Measurements from ENCODE around the gene CROCC2.

The CROCC2 gene

DNA sequence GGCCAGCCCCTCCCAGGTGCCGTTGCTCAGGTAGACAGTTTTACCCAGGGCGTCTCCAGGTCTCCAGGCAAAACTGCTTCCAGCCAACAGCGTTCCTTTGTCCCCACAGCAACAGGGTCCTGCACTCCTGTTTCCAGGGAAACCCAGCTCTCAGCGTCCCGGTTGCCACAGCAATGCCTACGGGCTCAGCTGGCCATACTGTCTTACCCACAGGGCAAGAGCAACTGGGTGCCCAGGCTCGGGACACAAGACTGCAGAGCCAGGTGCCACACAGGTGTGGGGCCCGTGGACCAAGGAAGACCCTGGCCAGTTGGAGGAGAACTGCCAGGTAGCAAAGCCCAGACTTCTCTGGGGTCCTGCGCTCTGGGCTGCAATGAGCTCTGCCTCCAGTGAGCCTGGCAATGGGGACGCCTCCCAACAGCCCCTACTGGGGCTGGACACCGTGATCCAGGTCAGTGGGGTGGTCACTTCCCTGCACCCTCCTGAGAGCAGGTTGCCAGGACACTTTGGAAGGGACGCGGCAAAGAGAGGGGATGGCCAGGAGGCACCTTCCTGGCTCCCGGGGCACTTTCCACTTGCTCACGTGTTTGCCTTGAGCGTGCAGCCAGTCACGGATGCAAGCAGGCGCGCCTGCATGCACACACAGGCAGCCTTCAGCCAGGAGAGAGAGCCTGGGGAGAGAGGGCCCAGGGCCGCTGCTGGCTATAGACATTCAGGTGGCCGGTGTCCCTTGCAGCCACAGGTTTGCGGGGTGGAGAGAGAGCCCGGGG, at the start of gene CROCC2:
Gene CROCC2, plus strand, starts transcription at position 196 of the 770 bp plus-strand sequence. Its CDS starts 178 bp downstream, at position 374.
- DNase-seq = no peak

DNA sequence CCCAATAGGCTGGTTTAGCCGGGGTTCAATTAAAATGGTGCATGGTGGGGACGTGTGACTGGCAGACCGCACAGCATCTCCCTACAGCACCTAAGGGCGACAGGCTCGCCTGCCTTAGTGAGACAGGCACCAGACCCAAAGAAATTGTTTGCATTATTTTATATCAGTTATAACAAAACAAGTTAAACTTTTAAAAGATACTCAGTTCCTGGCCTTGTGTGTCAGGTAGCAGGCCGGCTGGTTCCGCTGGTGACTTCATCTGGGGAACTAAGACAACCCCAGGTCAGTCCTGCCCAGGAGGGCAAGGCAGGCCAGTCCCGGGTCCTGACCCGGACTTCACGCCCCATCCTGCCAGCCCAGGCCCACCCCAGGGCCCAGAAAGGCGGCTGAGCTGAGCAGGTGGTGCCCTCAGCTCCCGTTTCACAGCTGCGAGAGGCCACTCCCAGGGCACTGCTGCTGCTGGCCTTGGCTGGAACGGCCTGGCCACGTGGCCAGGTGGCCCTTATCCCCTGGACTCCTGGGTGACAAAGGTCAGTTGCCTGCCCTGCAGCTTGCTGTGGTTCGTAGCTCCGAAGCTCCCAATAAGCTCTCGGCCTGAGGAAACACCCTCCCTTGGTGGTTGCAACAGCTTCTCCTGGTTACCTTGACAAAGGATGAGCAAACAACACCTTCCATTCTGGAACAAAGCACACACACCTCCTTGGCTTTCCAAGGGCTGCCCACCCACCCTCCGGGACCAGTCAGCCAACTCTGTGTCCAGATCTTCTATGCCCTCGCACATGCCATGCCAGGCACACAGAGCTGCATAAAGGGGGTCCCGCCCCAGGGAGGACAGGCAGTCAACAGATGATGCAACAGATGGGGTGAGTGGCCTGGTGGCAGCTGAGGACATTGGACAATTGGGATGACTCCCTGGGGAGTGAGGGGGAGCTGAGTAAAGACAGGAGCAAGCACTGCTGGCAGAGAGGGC, 48.8 kb upstream of the CROCC2 start:
- no peak for DNase-seq

DNA sequence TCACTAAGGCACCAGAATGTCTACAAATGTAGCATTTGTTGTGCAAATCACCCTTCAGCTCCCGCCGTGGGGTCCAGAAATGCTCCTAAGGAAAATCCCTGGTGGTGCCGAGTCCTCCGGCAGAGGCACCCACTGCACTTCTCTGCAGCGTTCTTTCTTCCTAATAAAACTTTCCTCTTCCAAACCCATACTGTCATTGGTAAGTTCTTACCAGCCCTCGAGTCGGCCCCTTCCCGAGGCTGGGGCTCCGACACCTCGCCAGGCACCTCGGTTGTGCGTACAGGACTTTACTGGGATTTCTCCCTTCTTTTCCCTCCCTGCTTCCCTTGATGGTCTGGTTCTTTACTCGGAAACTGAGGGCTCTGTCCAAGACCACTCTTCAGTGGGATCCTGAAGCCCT, 47.8 kb upstream of the CROCC2 start:
- DNase-seq = no peak

DNA sequence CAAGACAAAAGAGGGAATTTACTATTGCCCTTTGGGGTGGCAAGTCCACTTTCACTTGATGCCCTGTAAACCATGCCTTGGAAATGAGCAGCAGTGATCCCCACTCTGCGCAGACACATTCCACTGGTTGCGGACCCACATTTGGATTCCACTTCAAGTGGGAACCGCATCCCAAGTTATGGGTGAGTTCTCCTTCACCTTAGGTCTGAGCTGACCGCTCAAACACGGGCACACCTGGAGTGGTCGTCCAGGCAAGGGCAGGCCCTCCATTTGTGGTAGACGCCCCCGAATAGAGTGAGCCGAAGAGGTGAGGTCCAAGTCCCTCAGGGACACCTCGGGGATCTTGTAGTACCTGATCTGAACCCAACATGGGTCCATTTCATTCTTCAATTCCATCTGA, 47.3 kb upstream of the CROCC2 start:
- DNase-seq = no peak

DNA sequence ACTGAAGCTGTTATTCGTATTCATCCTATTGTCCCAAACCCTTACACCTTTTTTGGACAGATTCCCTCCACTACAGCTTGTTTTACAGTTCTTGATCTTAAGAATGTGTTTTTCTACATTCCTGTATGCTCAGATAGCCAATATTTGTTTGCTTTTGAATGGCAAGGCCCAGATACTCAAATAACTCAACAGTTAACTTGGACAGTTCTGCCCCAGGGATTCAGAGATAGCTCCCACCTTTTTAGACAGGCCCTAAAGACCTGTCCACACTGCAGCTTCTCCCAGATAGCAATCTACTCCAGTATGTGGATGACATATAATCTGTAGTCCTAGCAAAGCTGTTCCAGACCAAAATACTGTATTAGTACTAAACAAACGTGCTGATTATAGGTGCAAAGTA, 44.6 kb upstream of the CROCC2 start:
- DNase-seq = no peak

DNA sequence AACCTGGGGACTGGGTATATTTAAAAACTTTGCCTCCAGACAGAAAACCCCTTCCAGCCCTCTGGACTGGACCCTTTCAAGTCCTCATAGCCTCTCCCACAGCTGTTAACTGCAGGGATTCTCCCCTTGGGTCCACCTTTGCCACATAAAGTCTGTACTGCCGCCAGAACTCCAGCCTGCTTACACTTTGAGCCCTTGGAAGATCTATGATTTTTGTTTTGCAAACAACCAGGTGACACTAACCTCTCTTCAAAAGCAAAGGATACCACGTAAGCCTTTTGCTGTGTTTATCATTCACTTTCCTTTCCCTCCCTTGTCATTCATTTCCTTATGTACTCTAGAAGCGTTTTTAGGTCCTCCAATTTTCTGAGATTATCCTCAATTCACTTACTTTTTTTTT, 41.7 kb upstream of the CROCC2 start:
- DNase-seq = no peak

DNA sequence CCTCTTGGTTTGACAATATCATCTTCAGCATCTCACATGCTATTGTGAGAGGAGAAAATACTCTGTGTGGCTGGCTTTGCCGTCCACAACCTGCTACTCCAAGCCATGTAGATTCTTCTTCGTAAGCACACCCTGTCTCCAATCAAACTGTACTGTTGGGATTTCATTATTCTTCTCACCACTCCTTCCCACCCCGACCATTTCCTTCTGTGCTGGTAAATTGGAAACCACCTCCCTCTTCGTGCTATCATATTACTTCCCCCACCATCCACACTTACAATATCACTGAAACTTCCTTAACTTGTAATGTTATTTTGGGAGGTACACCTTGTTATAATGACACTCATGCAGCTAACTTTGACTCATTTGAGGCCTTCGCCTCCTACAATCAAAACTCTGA, 40.7 kb upstream of the CROCC2 start:
- DNase-seq = no peak

DNA sequence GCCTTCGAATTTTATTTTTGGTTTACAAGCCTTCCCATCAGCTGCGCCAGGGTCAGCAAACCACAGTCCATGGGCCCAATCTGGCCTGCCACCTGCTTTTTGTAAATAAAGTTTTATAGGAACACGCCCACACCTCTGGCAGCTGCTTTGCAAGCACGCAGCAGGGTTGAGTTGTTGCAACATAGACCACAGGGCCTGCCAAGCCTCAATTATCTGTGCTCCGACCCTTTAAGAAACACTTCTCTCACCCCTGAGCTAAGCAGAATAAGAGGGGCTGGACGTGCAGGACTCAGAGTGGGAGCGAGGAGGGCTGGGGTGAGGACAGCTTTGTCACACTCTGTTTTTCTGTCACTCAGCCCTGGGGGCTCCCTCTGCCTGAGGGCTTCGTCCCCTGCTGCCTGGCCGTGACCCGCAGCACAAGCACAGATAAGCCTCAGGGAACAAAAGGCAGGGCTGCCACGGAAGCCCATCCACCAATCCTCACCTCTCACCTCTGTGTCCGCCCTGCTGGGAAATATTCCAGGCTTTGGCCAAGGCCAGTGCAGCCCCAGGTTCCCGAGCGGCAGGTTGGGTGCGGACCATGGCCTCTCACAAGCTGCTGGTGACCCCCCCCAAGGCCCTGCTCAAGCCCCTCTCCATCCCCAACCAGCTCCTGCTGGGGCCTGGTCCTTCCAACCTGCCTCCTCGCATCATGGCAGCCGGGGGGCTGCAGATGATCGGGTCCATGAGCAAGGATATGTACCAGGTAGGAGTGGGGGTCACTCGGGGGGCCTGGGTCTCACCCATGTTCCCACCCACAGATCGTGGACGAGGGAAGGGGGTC, 37.6 kb upstream of the CROCC2 start, which contains the start of gene AGXT:
Gene AGXT, plus strand, starts transcription at position 539 of the 823 bp plus-strand sequence. Its CDS starts 42 bp downstream, at position 581.
- no peak for DNase-seq

DNA sequence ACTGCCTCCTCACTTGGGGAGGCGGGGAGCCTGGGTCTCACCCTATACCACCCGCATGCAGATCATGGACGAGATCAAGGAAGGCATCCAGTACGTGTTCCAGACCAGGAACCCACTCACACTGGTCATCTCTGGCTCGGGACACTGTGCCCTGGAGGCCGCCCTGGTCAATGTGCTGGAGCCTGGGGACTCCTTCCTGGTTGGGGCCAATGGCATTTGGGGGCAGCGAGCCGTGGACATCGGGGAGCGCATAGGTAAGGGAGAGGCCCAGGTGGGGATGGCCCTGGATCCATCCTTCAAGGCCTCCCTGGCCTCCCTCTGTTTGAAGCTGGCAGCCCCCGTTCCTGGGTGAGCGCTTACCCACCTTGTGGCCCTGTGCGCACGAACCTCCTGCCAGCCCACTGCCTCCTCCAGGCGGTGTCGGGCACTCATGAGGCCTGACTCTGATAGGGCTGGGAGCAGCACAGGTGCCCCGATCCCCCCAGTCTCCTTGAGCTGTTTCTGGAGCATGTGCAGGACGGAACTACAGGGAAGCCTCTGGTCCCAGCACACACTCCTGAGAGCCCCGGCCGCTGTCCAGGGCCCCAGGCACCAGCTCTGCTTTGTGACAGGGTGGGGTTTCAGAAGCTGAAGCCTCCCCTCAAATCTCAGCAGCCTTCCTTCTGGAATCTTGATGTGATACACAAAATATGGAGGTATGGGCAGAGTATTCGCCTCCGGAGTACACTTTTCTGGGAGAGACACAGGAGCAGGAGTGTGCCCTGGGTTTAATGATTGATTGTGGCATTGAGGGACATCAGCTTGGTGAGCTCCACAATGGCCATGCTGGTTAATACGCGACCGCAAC, 36.8 kb upstream of the CROCC2 start:
- no peak for DNase-seq

DNA sequence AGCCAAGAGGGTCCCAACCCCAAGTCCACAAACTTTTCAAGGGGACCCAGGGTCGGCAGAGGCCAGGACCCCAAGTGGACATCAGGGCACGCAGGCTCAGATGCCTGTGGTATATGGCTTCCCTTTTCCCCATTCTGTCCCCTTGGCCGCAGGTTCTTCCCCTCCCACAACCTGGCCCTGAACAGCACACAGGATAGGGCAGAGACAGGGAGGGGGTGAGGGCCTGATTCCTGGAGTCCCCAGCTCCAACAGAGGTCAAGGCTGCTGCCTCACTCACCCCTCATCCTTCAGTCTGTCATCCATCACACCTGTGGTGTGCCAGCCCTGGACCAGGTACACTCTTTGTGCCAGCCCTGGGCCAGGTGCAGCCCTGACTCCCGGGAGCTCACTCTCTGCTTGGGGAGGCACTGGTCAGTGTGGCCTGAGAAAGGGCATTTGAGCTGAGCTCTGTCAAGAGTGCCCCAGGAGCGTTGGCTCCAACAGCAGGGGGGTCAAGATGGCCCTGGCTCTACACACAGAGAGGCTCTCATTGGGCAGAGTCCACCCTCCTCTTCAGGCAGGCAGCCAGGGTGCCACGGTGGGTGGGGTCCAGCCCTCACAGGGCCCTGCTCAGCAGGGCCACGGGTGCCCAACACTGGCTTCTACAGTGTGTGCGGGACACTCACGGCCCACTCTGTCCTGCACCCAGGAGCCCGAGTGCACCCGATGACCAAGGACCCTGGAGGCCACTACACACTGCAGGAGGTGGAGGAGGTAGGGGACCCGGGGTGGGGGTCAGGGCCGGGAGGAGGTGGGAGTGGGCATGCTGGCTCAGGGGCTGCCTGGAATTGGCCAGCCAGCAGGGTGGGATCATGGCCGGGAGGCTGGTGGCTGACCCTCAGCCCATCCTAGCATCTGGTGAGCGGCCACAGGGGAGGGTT, 35.9 kb upstream of the CROCC2 start:
- DNase-seq = no peak

DNA sequence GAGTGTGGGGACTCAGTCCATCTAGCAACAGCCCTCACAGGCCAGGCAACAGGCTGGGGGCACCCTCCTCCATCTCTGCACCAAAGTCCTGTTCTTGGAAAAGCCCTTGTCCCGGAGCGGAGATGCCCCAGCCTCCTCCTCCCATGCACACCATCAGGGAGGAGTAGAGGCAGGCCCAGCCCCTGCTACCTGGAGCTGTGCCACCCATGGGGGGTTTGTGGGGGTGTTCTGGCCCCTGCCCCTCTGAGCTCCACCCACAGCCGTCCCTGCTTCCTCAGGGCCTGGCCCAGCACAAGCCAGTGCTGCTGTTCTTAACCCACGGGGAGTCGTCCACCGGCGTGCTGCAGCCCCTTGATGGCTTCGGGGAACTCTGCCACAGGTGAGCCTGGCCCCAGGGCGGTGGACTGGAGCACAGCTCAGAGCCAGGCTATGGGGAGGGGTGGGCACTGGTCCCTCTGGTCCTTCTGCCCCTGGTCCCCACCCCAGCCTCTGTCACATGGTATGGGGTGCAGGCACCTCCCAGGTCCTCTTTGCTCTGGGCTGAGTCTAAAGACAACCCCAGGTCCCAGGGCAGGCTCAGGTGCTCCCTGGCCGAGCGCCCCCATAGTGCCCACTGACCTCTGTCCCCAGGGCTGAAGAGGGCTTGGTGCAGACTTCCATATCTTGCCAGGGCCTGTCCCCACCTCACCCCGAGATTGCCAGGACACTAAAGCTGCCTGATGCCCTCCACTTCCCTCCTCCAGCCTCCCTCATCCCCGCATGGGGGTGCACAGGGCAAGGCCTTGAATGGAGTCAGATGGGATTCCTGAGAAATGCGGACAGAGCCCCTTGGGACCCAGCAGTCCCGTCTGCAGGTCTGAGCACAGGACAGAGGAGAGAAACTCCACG, 34.8 kb upstream of the CROCC2 start:
- no peak for DNase-seq

DNA sequence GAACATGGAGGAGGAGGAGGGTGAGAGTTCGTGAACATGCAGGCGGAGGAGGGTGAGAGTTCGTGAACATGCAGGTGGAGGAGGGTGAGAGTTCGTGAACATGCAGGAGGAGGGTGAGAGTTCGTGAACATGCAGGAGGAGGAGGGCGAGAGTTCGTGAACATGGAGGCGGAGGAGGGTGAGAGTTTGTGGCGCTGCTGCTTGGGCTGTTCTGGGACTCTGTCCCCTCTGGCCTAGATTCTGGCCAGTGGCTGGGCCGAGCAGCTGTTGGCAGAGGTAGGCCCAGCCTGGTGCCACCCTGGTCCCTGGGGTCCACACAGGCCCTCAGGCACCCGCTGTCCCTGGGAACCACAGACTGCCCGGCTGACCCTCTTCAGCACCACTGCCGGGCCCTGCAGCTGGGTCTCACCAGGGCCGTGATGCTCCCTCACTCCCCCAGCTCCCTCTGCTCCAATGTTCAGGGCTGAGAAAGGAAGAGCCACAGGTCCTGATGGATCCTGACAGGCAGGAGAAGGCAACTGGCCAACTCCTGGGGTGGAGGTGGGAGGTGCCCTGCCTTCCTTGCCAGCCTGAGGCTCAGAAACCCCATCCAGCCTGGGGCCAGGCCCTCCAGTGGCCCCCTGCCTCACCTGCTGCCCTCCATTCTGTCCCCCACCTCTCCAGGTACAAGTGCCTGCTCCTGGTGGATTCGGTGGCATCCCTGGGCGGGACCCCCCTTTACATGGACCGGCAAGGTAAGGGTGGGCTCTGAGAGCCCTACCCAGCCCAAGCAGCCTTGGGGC, 33.6 kb upstream of the CROCC2 start:
- DNase-seq = no peak

DNA sequence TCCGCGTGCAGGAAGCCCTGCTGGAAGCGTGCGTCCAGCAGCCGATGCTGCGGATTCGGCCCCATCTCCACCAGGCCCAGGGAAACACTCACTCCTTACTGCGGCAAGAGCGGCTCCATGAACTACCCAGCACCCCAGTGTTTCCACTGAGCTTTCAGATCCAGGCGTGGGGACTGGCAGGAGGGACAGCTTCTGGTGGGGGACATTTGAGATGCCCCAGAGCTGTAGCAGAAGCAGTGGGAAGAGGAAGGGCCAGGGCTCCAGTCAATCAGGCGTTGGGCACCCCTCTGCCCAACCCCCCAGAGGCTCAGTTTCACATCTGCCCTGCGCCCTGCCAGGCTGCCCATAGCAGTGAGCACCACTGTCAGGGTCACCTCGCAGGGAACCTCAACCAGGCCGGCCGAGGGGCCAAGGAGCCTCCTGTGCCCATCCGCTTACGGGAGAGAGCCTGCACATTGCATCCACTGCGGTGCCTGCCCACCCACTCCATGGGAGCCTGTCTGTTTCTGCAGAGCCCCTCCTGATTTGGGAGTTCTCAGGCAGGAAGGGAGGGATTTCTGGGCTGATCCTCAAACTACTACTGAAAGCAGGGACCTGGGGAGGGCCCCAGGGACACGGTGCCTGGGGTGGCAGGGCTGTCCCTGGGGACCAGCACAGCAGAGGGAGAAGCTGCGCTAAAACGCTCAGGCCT, 32.9 kb upstream of the CROCC2 start:
- no peak for DNase-seq

DNA sequence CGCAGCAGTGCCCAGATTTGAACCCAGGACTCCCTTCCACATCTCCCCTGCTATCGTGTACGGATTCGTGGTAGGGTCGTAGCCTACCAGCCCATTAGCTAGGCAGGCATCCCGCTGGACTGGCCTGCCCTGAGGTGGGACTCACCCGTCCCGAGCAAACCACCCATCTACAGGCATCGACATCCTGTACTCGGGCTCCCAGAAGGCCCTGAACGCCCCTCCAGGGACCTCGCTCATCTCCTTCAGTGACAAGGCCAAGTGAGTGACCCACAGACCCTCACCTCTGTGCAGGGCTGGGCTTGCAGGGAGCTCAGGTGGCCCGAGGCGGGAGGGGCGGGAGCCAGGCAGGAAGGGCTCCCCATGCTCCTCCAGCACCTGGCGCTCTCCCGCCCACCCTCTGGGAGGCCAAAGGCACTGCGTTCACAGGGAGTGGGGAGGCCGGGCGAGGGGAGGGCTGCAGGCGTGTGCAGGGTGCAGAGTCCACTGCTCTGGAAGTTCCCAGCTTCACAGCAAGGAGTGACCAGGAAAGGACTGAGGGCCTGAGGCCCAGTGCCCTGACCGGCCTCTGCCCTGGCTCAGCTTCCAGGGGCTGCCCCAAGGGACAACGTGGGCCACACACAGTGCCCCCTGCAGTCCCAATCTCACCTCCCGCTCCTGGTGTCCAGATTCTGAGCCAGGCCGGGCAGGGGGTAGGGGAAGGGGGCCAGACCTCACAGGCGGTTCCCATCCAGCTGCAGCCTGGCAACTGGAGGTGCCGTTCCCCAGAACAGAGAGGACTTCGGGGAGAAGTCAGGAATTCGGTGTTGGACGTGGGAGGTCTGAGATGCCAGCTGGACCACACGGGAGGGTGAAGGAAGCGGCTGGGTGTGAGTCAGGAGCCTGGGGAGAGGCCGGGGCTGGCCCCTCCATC, 32.1 kb upstream of the CROCC2 start:
- no peak for DNase-seq

DNA sequence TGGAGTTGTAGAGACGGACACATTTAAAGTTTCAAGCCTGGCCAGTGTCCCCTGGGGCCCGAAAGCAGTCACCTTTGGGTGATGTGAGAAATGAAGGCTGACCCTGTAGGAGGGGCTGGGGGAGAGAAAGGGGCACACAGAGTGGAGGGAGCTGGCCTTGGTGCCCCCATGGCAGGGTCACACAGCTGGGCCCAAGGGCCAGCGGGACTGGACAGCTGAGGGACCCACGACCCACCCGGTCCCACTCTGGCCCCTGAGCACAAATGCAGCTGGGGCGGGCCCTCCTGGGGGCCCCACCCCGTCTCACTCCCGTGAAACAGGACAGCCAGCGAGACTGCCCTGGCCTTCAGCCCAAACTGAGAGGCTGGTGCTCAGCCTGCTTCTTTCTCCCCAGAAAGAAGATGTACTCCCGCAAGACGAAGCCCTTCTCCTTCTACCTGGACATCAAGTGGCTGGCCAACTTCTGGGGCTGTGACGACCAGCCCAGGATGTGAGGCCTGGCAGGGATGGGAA, 31.4 kb upstream of the CROCC2 start:
- no peak for DNase-seq

DNA sequence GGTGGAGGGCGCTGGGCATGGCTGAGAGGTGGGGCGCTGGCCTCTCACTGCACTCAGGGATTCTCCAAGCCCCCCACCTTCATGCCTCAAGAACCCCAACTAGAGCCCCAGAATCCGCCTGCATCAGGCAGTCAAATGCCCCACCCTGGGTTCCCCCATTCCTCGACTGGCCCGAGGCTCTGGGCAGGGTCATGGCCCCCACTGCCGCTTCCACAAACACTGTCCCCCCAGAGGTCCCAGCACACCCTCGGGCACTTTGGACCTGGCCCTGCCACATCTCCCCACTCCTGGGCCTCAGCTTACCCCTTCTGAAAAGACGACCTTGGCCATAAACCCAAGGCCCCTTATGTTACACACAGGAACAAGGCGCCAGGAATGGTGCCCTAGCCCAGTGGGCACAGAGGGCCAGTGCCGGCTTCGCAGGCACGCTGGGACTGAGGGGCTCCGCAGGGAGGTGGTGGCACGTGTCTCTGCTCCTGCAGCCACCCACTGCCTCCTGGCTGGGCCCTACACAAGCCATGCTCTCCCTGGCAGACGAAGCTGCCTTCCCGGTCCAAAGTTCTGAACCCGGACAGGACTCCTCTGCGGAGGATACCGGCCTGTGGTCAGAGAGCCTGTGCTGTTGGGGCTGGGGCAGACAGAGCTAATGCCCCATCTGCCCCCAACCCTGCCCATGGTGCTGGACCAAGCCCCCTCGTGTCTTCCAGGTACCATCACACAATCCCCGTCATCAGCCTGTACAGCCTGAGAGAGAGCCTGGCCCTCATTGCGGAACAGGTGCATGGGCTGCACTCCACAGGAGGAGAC, 30.7 kb upstream of the CROCC2 start:
- DNase-seq = no peak

Data from NCI-H187 treated with DMSO at 0.1 percent for 48 hours (cell line).